Skeletal muscle tissue (tissue), 4 donors: ENCODE measurements around the gene AATK. TPM values are rescaled to one million over a fixed set of nuclear protein-coding genes. Genes with fewer than 3 reads are reported as not detected.

Experiments used
- H3K27ac ChIP-seq: one replicate; pipeline ENCODE4 v1.7.0; 2013; ENCODE audit warnings: mild to moderate bottlenecking, low read depth, low read length, inconsistent platforms
- H3K27me3 ChIP-seq, 3 donors: one replicate each; pipeline ENCODE4 v1.7.0; 2013; ENCODE audit warnings: low read length in 3 of 3; ENCODE audit not compliant: control insufficient read depth in 3 of 3, insufficient read depth in 3 of 3
- H3K36me3 ChIP-seq, 3 donors: one replicate each; pipeline ENCODE4 v1.7.0; 2013; ENCODE audit warnings: low read length in 3 of 3; ENCODE audit not compliant: control insufficient read depth in 3 of 3, insufficient read depth in 3 of 3
- H3K4me1 ChIP-seq, 3 donors: one replicate each; pipeline ENCODE4 v1.7.0; 2013; ENCODE audit warnings: low read length in 3 of 3, mild to moderate bottlenecking in 3 of 3; ENCODE audit not compliant: control insufficient read depth in 3 of 3, insufficient read depth in 3 of 3
- H3K4me3 ChIP-seq, 3 donors: one replicate each; pipeline ENCODE4 v1.7.0; 2013; ENCODE audit warnings: low read length in 3 of 3
- H3K9ac ChIP-seq, 3 donors: one replicate each; pipeline ENCODE4 v1.7.0; 2013; ENCODE audit warnings: low read length in 3 of 3, mild to moderate bottlenecking in 3 of 3, moderate library complexity in 2 of 3, low read depth in 1 of 3
- H3K9me3 ChIP-seq, 3 donors: one replicate each; pipeline ENCODE4 v1.7.0; 2013; ENCODE audit warnings: low read length in 3 of 3; ENCODE audit not compliant: control insufficient read depth in 3 of 3
- total RNA-seq: library from RNA; depleted of rRNA; stranded (reverse); fragments of >200 nt; gene quantifications from one replicate; pipeline ENCODE4 v1.2.3, GENCODE V29; 2014
- donor health status: Osteomylitis.

Gene AATK
- total RNA-seq, 1 donor from 2014 or later, result 10.4 TPM

DNA sequence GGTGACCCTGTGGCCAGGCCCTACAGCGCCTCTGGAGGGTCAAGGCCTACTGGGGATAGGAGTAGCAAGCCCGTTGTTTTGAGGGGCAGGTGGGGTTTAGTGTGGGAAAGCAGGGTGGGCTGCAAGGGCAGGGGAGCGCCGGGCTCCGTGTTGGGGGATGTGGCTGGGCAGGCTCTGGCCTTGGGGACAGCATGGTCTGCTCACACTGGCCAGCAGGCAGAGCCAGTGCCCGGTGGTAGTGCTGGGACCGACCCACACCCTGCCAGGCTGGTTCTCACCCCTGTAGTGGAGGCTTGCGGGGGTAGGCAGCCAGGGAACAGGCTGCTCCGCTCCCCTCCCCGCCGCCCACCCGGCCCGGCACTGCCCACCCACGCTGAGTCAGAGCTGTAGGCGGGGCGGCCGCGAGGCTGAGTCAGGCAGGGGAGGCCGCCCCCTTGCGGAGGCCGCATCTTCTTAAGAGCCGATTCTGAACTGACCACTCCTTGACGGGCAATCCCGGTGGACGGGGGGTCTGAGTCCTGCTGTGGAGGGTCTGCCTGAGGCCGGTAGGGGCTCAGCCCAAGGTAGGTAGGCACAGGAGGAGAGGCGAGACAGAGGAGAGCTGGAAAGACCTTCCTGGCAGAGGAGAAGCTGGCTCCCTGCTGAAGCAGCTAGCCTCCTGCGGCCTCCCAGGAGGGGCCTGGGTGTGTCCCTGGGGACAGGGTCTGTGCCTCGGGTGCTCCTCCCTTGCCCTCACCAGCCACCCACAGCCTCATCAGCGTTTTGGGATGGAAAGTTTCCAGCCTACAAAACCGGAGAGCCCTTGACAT is 68.7 kb downstream of the AATK start:
- peak overlapping the region; percentile 28 for H3K27ac ChIP-seq

GRCh38 chr17:81096741-81097133 is 69.3 kb downstream of the AATK start:
- peaks cover 0 to 3% (median 3%) of the 10 kb centered on the region in 3 donors for H3K27me3 ChIP-seq
- H3K9me3 ChIP-seq, result no peaks in the 10 kb centered on the region
- peaks cover 0 to 3% (median 0%) of the 10 kb centered on the region in 3 donors for H3K36me3 ChIP-seq
- no peak overlapping the region for H3K9ac ChIP-seq
- peak overlapping the region; percentile 28 for H3K27ac ChIP-seq
- H3K4me3 ChIP-seq, result no peak overlapping the region
- H3K4me1 ChIP-seq, result peaks cover 30 to 48% (median 38%) of the 10 kb centered on the region in 3 donors

More for the DNA sequence above, 68.7 kb downstream of the AATK start:
- Histone ChIP-seq H3K9me3 (no peaks in the 10 kb centered on the region), H3K36me3 (peaks cover 0 to 3% (median 0%) of the 10 kb centered on the region in 3 donors), H3K9ac (peak overlapping the region in 2 of 3 donors; percentile 14 to 71), H3K4me1 (peaks cover 30 to 51% (median 38%) of the 10 kb centered on the region in 3 donors), H3K4me3 (peak overlapping the region in 1 of 3 donors; percentile 2), H3K27me3 (peaks cover 0 to 3% (median 3%) of the 10 kb centered on the region in 3 donors)

- peaks cover 28 to 46% (median 35%) of the 10 kb centered on the region in 3 donors for H3K4me1 ChIP-seq
- no peaks in the 10 kb centered on the region for H3K9me3 ChIP-seq
- peak overlapping the region in 1 of 3 donors; percentile 45 for H3K9ac ChIP-seq
- peaks cover 0 to 3% (median 3%) of the 10 kb centered on the region in 3 donors for H3K27me3 ChIP-seq
- H3K27ac ChIP-seq, result peak overlapping the region; percentile 44
- H3K36me3 ChIP-seq, result peaks cover 0 to 3% (median 0%) of the 10 kb centered on the region in 3 donors
- peak overlapping the region in 1 of 3 donors; percentile 13 for H3K4me3 ChIP-seq
Measured at GRCh38 chr17:81095383-81095762, 70.6 kb downstream of the AATK start.

DNA sequence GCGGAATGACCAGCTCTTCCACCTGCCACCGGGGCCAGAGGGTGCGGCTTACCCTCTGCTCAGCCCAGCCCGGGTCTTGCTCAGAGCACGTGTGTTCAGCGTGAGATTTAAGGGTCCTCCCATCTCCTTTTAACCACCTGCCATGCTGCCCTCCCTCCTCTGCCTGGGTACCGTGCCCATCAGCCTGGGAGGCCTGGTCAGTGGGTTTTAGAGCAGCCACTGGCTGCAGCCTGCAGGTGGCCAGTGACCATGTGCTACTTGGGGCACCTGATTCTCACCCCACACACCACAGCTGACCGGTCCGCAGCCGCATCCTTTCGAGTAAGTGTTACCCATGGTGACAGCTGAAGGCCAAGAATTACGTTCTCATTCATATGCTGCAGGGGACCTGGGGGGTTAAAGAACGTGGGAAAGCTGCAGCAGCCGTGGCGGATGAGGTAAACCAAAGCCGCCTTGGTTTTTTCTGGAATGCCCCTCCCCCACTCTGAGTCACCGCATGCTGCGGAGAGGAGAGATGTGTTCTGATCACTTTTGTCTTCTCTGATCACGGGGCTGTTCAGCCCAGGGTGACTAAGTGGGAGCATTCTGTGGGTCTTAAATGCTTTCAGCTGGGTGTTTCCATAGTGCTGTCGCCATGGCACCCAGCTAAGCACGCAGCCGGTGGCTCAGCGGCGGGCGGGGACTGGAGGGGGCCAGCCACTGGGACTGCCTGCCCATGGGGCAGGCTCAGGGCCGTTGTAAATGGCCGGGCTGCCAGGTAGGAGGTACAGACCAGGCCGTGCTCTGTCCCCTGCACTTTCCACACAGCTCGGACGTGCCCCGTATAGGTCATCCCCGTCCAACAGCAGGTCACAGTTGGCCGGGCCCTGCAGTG is 71.3 kb downstream of the AATK start:
- Histone ChIP-seq H3K27me3 (peaks cover 0 to 3% (median 3%) of the 10 kb centered on the region in 3 donors), H3K9ac (peak overlapping the region in 1 of 3 donors; percentile 45), H3K4me3 (peak overlapping the region in 1 of 3 donors; percentile 13), H3K36me3 (no peaks in the 10 kb centered on the region), H3K27ac (peak overlapping the region; percentile 44), H3K4me1 (peaks cover 28 to 46% (median 35%) of the 10 kb centered on the region in 3 donors), H3K9me3 (no peaks in the 10 kb centered on the region)

DNA sequence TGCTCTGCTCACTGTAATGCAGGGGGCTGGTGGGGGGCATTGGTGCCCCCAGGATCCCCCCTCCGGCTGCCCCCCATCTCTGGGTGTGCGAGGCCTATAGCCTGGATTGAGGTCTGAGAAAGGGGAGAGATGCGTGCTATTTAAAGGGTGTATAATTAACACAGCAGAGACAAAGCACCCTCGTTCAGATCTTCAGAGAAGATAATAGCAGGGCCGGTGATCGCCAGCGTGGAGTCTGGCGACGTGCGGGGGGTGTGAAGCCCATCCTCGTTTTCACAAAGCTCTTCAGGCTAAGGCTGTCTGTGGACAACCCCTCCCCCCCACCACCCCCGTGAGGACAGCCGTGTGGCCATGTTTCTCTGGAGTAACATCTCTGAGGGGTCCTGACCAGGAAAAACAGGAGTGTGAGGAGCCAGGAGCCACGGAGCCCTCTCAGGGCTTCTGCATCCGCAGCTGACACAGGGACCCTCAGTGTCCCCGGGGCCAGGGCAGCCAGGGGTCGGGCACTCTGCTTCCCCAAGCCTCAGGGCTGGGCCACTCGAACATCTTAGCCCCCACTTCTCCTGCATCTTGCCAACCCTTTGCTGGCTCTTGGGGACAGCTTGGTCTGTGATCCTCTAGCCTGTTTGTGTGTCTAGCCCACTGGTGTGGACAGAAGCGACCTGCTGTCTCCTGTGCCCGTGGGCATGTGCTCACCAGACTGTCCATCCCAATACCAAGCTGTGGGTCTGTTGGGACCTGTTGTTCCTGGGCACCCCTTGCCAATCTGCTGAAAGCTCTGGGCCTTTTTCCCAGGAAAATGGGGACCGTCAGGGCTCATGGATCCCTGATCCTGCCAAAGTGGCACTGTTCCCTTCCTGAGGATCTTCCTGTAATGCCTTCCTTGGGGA is 72.2 kb downstream of the AATK start:
- Histone ChIP-seq H3K27ac (no peak overlapping the region), H3K4me1 (peaks cover 28 to 46% (median 35%) of the 10 kb centered on the region in 3 donors), H3K9ac (peak overlapping the region in 1 of 3 donors; percentile 16)

DNA sequence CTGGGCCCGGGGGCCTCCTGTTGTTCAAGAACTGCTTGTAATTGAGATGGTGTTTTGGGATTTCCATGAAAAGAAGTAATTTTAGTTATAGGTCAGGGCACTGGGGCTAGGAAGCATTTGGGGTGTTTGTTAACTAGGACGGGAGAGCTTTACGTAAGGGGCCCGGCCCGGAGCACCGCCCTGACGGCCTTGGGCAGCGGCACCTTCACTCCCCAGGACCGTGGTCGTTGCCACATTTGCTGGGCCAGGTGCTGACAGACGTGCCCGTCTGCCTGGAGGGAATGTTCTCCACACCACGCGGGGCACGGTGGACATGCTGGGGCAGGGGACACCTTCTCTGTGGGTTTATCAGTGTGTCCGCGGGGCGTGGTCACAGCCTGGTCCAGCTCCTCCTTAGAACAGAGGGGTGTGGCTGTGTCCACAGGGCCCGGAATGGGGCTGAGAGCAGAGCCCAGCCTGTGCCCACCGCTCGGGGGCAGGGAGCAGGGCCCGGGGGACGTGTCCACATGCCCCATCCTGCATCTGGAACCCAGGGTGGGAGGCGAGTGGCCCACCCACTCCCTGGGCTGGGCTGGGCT is 73.4 kb downstream of the AATK start:
- H3K9ac ChIP-seq, result no peak overlapping the region
- no peaks in the 10 kb centered on the region for H3K9me3 ChIP-seq
- H3K36me3 ChIP-seq, result peaks cover 0 to 1% (median 0%) of the 10 kb centered on the region in 3 donors
- no peak overlapping the region for H3K27ac ChIP-seq
- no peaks in the 10 kb centered on the region for H3K27me3 ChIP-seq
- H3K4me3 ChIP-seq, result no peak overlapping the region
- peaks cover 26 to 40% (median 32%) of the 10 kb centered on the region in 3 donors for H3K4me1 ChIP-seq

More for the DNA sequence above, 72.2 kb downstream of the AATK start:
- no peaks in the 10 kb centered on the region for H3K9me3 ChIP-seq
- H3K36me3 ChIP-seq, result no peaks in the 10 kb centered on the region
- peaks cover 0 to 3% (median 0%) of the 10 kb centered on the region in 3 donors for H3K27me3 ChIP-seq
- H3K4me3 ChIP-seq, result no peak overlapping the region

DNA sequence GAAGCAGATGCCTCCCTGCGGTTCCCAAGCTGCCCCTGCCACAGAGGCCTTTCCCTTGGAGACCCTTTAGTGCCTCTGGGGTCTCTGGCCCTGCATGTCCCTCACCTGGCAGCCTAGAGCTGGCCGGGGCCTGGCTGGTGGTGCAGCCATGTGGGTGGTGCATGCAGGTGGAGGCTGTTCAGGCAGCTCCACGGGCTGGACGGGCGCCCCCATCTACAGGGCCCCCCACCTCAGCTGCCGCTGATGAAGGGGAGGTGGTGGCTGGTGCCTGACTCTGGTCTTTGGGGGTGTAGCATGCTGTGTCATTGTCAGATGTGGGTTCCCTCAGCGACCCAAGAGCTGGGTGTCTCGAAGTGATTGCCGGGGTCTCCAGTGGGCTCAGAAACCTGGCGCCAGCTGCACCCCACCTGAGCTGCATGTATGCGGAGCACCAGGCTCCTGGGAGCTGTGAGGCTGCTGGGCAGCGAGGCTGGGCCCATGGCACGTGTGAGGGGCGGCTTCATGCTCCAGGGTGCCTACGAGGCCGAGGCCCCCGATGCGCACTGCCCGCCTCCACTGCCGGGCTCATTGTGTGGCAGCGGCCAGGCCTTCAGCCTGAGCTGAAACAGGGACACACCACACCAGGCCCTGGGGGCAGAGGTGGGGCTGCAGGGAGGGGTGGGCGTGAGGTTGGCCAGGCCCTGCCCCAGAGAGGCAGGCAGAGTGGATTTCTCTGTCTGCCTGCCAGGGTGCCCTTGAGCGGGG is 74.1 kb downstream of the AATK start:
- Histone ChIP-seq H3K36me3 (peaks cover 0 to 3% (median 0%) of the 10 kb centered on the region in 3 donors), H3K9ac (no peak overlapping the region), H3K27me3 (no peaks in the 10 kb centered on the region), H3K9me3 (no peaks in the 10 kb centered on the region), H3K4me1 (peaks cover 21 to 33% (median 25%) of the 10 kb centered on the region in 3 donors), H3K4me3 (no peak overlapping the region), H3K27ac (no peak overlapping the region)

- H3K9ac ChIP-seq, result no peak overlapping the region
- H3K27ac ChIP-seq, result no peak overlapping the region
- no peak overlapping the region for H3K4me3 ChIP-seq
- H3K27me3 ChIP-seq, result no peaks in the 10 kb centered on the region
- no peaks in the 10 kb centered on the region for H3K9me3 ChIP-seq
- peaks cover 0 to 3% (median 0%) of the 10 kb centered on the region in 3 donors for H3K36me3 ChIP-seq
- peaks cover 17 to 27% (median 21%) of the 10 kb centered on the region in 3 donors for H3K4me1 ChIP-seq
Measured at GRCh38 chr17:81091154-81091553, 74.9 kb downstream of the AATK start.
